ENCODE measurements around the gene ISL1. TPM values are rescaled to one million over a fixed set of nuclear protein-coding genes. Genes with fewer than 3 reads are reported as not detected.

The ISL1 gene
- total and polyA plus RNA-seq, 12 donors = not detected

DNA sequence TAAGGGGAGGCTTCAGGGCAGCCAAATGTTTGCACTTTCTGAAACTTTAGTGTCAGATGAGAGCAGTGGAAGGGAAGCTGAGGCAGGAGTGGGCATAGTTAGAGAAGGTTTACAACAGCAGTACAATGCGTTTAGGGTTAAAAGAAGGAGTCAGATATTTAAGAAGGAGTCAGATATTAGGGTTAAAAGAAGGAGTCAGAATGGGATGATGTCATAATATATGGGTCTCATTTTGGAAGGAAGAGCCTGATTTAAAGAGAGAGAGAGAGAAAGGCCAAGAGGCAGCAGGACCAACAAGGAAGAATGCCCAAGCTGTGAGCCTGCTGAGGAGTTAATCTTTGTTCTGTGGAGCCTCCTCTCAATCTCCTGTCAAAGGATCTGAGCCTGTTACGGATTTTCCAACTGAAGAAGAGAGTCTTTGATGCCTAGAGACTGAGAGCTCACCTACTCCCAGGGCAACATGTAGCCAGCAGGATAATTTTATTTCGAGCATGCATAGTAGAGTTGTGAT is 9.5 kb downstream of the ISL1 start:
- DNase-seq (no peak), ATAC-seq (no peak)
- intact Hi-C loops (cut with DNase I) = no loop called here
- no peaks in the 10 kb centered on the region for H3K36me3 ChIP-seq
- peaks cover 9 to 100% (median 98%) of the 10 kb centered on the region in 7 donors for H3K27me3 ChIP-seq
- H3K4me1 ChIP-seq = peaks cover 0 to 12% (median 7%) of the 10 kb centered on the region in 9 donors
- 13 to 20% methylated on average over 3 of the region's 3 CpGs for WGBS, 2 donors
- H3K9me3 ChIP-seq = no peaks in the 10 kb centered on the region
- TF ChIP-seq, protein P1, sequence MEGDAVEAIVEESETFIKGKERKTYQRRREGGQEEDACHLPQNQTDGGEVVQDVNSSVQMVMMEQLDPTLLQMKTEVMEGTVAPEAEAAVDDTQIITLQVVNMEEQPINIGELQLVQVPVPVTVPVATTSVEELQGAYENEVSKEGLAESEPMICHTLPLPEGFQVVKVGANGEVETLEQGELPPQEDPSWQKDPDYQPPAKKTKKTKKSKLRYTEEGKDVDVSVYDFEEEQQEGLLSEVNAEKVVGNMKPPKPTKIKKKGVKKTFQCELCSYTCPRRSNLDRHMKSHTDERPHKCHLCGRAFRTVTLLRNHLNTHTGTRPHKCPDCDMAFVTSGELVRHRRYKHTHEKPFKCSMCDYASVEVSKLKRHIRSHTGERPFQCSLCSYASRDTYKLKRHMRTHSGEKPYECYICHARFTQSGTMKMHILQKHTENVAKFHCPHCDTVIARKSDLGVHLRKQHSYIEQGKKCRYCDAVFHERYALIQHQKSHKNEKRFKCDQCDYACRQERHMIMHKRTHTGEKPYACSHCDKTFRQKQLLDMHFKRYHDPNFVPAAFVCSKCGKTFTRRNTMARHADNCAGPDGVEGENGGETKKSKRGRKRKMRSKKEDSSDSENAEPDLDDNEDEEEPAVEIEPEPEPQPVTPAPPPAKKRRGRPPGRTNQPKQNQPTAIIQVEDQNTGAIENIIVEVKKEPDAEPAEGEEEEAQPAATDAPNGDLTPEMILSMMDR (IDR thresholded peaks at IDR 0.05) = no peak
- H3K4me3 ChIP-seq = no peak overlapping the region
- no peak overlapping the region for H3K27ac ChIP-seq

DNA sequence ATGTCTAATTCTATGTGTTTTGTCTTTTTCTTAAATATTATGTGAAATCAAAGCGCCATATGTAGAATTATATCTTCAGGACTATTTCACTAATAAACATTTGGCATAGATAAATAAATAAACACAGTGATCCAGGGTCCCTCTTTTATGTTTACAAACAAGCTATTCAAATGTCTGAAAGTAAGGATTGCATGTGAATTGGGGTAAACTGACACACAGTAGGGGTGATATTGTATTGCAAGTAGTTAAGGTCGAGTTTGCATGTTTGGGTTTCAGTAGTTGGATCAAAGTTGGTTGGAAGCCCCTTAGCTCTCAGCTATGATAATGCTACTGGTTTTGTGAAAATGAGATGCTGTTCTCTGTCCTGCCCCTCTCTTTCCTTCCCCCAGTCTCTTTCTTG is 11.4 kb downstream of the ISL1 start:
- peaks cover 14 to 100% (median 98%) of the 10 kb centered on the region in 7 donors for H3K27me3 ChIP-seq
- no peaks in the 10 kb centered on the region for H3K36me3 ChIP-seq
- DNase-seq (no peak), ATAC-seq (no peak)
- no peak overlapping the region for H3K4me3 ChIP-seq
- 37 to 43% methylated on average over 2 of the region's 2 CpGs for WGBS, 2 donors
- no peak overlapping the region for H3K27ac ChIP-seq
- peaks cover 0 to 8% (median 5%) of the 10 kb centered on the region in 9 donors for H3K4me1 ChIP-seq
- TF ChIP-seq, protein P1 (IDR thresholded peaks at IDR 0.05) = no peak
- intact Hi-C loops (cut with DNase I) = no loop called here
- H3K9me3 ChIP-seq = no peaks in the 10 kb centered on the region

DNA sequence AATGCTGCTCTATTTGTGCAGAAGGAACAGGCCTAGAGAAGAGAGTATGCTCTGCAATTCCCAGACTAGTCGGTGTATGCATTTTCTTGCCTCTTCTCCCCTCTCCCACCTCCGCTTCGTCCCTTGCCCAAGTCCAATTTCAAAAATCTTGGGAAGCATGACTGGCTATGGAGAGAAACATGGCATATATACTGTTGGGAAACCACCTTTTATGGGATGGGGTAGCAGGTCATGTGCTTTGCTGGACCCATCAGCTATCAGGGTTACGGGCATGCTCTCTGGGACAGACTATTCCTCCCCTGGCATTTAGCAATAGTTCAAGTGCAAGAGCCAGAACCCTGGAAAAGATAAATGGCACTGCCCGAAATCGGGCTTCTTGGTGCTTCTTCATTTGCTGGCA is 12.0 kb downstream of the ISL1 start:
- ATAC-seq = no peak
- H3K27ac ChIP-seq = no peak overlapping the region

DNA sequence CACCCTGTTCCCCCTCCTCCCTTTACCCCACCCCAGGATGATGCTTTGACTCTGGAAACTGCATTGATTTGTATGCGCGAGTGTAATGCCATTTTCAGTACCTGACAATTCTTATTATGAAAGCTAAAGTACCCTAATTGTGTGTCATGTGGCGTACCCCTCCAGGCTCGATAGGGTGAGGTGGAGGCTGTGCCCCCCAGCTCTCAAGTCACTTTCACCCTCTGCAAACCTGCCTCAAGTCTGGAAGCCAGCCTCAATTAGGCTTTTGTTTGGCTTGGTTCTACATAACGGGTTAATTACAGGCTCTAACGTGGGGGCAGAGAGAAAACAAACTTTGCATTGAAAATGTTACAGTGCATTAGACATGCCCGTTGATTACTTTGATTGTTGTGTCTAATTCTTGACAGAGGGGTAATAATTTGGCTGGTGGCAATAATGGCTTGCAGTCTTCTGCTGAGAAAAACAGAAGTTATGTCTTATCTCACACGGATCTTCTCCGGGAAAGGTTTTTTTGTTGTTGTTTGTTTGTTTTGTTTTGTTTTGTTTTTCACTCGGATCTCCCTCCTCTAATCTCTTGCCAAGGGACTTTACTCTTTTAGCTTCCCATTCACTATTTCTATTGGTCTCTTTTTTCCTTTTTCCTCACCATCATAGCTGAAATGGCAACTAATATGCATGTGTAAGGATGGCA is 12.6 kb downstream of the ISL1 start:
- intact Hi-C loops (cut with DNase I) = no loop called here
- WGBS, 2 donors = 16 to 19% methylated on average over 10 of the region's 10 CpGs
- H3K27ac ChIP-seq = no peak overlapping the region
- H3K4me1 ChIP-seq = no peaks in the 10 kb centered on the region
- DNase-seq (no peak), ATAC-seq (no peak)
- TF ChIP-seq, protein P1 (IDR thresholded peaks at IDR 0.05) = no peak
- no peak overlapping the region for H3K4me3 ChIP-seq
- H3K36me3 ChIP-seq = no peaks in the 10 kb centered on the region
- H3K9me3 ChIP-seq = no peaks in the 10 kb centered on the region
- H3K27me3 ChIP-seq = peaks cover 14 to 100% (median 93%) of the 10 kb centered on the region in 7 donors

More for the DNA sequence above, 12.0 kb downstream of the ISL1 start:
- H3K4me3 ChIP-seq = no peak overlapping the region
- H3K36me3 ChIP-seq = no peaks in the 10 kb centered on the region
- WGBS, 2 donors = 32 to 34% methylated on average over 6 of the region's 6 CpGs
- TF ChIP-seq, protein P1 (IDR thresholded peaks at IDR 0.05) = no peak
- no peaks in the 10 kb centered on the region for H3K9me3 ChIP-seq
- H3K27me3 ChIP-seq = peaks cover 14 to 100% (median 97%) of the 10 kb centered on the region in 7 donors
- no peak for DNase-seq
- intact Hi-C loops (cut with DNase I) = no loop called here
- H3K4me1 ChIP-seq = peaks cover 0 to 2% (median 0%) of the 10 kb centered on the region in 9 donors
